NT2/D1 (cell line): ENCODE data around the gene TGFB1I1.

Source experiments
- DNase-seq: peaks from one replicate; pipeline ENCODE4 v3.0.0-alpha.2; 2011; ENCODE audit warnings: low read depth, low spot score
- H3K27me3 ChIP-seq: 2 replicates; pipeline ENCODE4 v1.6.0; 2011; ENCODE audit warnings: mild to moderate bottlenecking; ENCODE audit not compliant: insufficient read length, insufficient read depth
- H3K36me3 ChIP-seq: 2 replicates; pipeline ENCODE4 v1.6.1; 2011; ENCODE audit warnings: mild to moderate bottlenecking, low read length, mixed read lengths; ENCODE audit not compliant: insufficient read depth, insufficient read length
- H3K4me1 ChIP-seq: 2 replicates; pipeline ENCODE4 v1.5.1; 2011; ENCODE audit not compliant: insufficient read depth, insufficient read length
- H3K4me3 ChIP-seq: 2 replicates; pipeline ENCODE4 v1.5.1; 2011; ENCODE audit warnings: low read depth; ENCODE audit not compliant: insufficient read length
- H3K9ac ChIP-seq: 2 replicates; pipeline ENCODE4 v1.6.0; 2011; ENCODE audit warnings: low read depth; ENCODE audit not compliant: insufficient read length
- H3K9me3 ChIP-seq: 2 replicates; pipeline ENCODE4 v1.5.1; 2011; ENCODE audit warnings: mild to moderate bottlenecking, low read length; ENCODE audit not compliant: insufficient read depth
- SUZ12 ChIP-seq: IDR thresholded peaks from 2 replicates; pipeline ENCODE4 v1.6.1; 2011; ENCODE audit not compliant: insufficient read length, insufficient read depth; ENCODE audit errors: extremely low read depth
- YY1 ChIP-seq: IDR thresholded peaks from 2 replicates; pipeline ENCODE4 v1.6.1; 2011; ENCODE audit not compliant: insufficient read length, insufficient read depth
- ZNF274 ChIP-seq: IDR thresholded peaks from 2 replicates; pipeline ENCODE4 v1.6.1; 2011; ENCODE audit warnings: mild to moderate bottlenecking, low read depth, low read length

The TGFB1I1 gene

DNA sequence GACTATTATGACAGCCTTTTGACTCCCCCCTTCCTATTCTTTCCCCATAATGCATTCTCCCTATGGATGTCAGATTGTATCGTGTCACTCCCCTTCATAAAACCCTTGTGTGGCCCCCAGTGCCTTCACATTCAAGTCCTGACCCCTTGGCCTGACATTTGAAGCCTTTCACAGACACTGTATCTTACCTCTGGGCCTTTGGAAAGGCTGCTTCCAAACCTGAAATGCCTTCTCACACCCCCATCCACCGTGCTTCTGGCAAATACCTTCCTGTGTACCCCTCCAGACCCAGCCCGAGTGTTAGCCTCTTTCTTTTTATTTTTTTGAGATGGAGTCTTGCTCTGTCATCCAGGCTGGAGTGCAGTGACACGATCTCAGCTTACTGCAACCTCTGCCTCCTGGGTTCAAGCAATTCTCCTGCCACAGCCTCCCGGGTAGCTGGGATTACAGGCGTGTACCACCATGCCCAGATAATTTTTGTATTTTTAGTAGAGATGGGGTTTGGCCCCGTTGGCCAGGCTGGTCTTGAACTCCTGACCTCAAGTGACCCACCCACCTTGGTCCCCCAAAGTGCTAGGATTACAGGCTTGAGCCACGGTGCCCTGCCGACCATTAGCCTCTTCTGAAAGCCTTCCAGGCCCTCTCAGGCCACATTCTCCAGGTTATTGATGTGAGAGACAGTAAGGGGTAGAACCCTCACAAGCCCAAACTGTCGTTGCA lies 10.6 kb upstream of the TGFB1I1 start:
- Histone ChIP-seq H3K4me1 (peaks cover 8% of the 10 kb centered on the region), H3K36me3 (peaks cover 64% of the 10 kb centered on the region), H3K9me3 (no peaks in the 10 kb centered on the region; the same call in 1 of the 2 replicates), H3K4me3 (no peak overlapping the region), H3K27me3 (no peaks in the 10 kb centered on the region), H3K9ac (no peak overlapping the region)
- no peak for DNase-seq
- TF ChIP-seq SUZ12 (no peak), ZNF274 (no peak), YY1 (no peak)

DNA sequence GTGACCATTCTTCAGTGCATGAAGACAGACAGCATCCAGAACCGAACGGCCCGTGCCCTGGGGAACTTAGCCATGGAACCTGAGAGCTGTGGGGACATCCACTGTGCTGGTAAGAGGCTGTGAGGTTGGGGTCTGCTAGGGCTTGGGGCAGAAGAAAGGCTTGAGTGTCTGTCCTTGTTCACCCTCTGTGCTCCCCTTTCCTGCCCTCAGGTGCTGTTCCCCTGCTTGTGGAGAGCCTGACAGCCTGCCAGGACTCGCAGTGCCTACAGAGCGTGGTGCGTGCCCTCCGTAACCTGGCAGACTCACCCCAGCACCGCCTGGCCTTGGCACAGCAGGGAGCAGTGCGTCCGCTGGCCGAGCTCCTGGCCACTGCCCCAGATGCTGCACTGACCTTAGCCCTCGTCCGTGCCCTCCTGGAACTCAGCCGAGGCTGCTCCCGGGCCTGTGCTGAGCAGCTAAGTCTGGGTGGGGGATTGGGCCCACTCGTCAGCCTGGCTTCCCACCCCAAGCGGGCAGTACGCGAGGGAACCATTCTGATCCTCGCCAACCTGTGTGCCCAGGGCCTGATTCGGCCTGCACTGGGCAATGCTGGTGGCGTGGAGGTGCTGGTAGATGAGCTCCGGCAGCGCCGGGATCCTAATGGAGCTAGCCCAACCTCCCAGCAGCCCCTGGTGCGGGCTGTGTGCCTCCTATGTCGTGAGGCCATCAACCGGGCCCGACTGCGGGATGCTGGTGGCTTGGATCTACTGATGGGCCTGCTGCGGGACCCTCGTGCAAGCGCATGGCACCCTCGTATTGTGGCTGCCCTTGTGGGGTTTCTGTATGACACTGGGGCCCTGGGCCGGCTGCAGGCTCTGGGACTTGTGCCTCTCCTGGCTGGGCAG lies 9.8 kb upstream of the TGFB1I1 start:
- TF ChIP-seq SUZ12 (no peak), ZNF274 (no peak), YY1 (no peak)
- no peaks in the 10 kb centered on the region for H3K27me3 ChIP-seq
- H3K9me3 ChIP-seq, result no peaks in the 10 kb centered on the region; the same call in 1 of the 2 replicates
- H3K36me3 ChIP-seq, result peaks cover 64% of the 10 kb centered on the region
- no peak for DNase-seq
- no peak overlapping the region for H3K9ac ChIP-seq
- H3K4me1 ChIP-seq, result peaks cover 8% of the 10 kb centered on the region
- no peak overlapping the region for H3K4me3 ChIP-seq

- no peaks in the 10 kb centered on the region for H3K4me1 ChIP-seq
- no peak overlapping the region for H3K4me3 ChIP-seq
- no peak for TF ChIP-seq ZNF274
- TF ChIP-seq SUZ12, result no peak
- no peak for TF ChIP-seq YY1
- no peaks in the 10 kb centered on the region for H3K9me3 ChIP-seq
- no peak for DNase-seq
- no peak overlapping the region for H3K9ac ChIP-seq
- peaks cover 53% of the 10 kb centered on the region for H3K36me3 ChIP-seq
- H3K27me3 ChIP-seq, result no peaks in the 10 kb centered on the region
Measured at GRCh38 chr16:31464348-31464769, 7.6 kb upstream of the TGFB1I1 start.

GRCh38 chr16:31464781-31465260 lies 7.1 kb upstream of the TGFB1I1 start:
- H3K4me1 ChIP-seq, result no peaks in the 10 kb centered on the region
- no peak overlapping the region for H3K4me3 ChIP-seq
- H3K27me3 ChIP-seq, result no peaks in the 10 kb centered on the region
- no peak for DNase-seq
- H3K36me3 ChIP-seq, result peaks cover 53% of the 10 kb centered on the region
- H3K9me3 ChIP-seq, result no peaks in the 10 kb centered on the region
- H3K9ac ChIP-seq, result no peak overlapping the region
- TF ChIP-seq ZNF274, result no peak

DNA sequence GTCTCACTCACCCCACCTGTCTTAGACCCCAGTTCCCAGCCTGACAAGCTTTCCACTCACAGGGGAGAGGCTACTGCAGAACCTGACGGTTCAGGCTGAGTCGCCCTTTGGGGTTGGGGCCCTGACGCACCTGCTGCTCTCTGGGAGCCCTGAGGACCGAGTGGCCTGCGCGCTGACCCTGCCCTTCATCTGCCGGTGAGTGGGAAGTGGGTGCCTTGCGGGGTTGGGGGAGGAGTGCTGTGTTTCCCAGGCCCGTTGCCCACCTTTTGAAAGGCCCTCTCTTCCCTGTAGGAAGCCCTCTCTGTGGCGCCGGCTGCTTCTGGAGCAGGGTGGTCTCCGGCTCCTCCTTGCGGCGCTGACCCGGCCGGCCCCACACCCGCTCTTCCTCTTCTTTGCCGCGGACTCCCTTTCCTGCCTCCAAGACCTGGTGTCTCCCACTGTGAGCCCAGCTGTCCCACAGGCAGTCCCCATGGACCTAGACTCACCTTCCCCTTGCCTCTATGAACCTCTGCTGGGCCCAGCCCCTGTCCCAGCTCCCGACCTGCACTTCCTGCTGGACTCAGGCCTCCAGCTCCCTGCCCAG lies 6.1 kb upstream of the TGFB1I1 start:
- DNase-seq, result no peak
- Histone ChIP-seq H3K36me3 (peaks cover 53% of the 10 kb centered on the region), H3K27me3 (no peaks in the 10 kb centered on the region), H3K4me1 (no peaks in the 10 kb centered on the region), H3K9me3 (no peaks in the 10 kb centered on the region), H3K9ac (no peak overlapping the region), H3K4me3 (no peak overlapping the region)
- TF ChIP-seq ZNF274 (no peak), YY1 (no peak), SUZ12 (no peak)

DNA sequence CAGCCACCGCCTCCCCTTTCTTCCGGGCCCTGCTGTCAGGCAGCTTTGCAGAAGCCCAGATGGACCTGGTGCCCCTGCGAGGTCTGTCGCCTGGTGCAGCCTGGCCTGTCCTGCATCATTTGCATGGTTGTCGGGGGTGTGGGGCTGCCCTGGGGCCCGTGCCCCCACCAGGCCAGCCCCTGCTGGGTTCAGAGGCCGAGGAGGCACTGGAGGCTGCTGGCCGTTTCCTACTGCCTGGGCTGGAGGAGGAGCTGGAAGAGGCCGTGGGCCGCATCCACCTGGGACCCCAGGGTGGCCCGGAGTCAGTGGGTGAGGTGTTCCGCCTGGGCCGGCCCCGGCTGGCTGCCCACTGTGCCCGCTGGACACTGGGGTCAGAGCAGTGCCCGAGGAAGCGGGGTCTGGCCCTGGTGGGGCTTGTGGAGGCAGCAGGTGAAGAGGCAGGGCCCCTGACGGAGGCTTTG lies 5.5 kb upstream of the TGFB1I1 start:
- Histone ChIP-seq H3K9me3 (no peaks in the 10 kb centered on the region), H3K4me1 (peaks cover 4% of the 10 kb centered on the region)
- TF ChIP-seq ZNF274 (no peak), SUZ12 (no peak), YY1 (no peak)

More for the DNA sequence above, 5.5 kb upstream of the TGFB1I1 start:
- H3K4me3 ChIP-seq, result no peak overlapping the region
- no peaks in the 10 kb centered on the region for H3K27me3 ChIP-seq
- H3K36me3 ChIP-seq, result peaks cover 53% of the 10 kb centered on the region
- DNase-seq, result no peak
- no peak overlapping the region for H3K9ac ChIP-seq
